HUES48 (cell line): Measurements from ENCODE around the gene TTC28.

Experiments used
- H3K27ac ChIP-seq: one replicate; pipeline ENCODE4 v1.7.0; 2013; ENCODE audit warnings: low read depth, low read length, inconsistent platforms
- H3K27me3 ChIP-seq: 2 replicates; pipeline ENCODE4 v1.6.1; 2013; ENCODE audit warnings: mild to moderate bottlenecking, low read length; ENCODE audit not compliant: control insufficient read depth, insufficient read depth
- H3K36me3 ChIP-seq: 2 replicates; pipeline ENCODE4 v1.6.1; 2013; ENCODE audit warnings: low read length; ENCODE audit not compliant: control insufficient read depth, insufficient read depth
- H3K4me1 ChIP-seq: 2 replicates; pipeline ENCODE4 v1.6.1; 2013; ENCODE audit warnings: mild to moderate bottlenecking, low read length; ENCODE audit not compliant: control insufficient read depth, insufficient read depth
- H3K4me3 ChIP-seq: 2 replicates; pipeline ENCODE4 v1.5.1; 2013; ENCODE audit warnings: mild to moderate bottlenecking, low read depth, low read length
- H3K9ac ChIP-seq: 2 replicates; pipeline ENCODE4 v1.6.1; 2013; ENCODE audit warnings: mild to moderate bottlenecking, low read depth, low read length, moderate library complexity
- H3K9me3 ChIP-seq: 2 replicates; pipeline ENCODE4 v1.6.1; 2013; ENCODE audit warnings: low read length; ENCODE audit not compliant: control insufficient read depth, insufficient read depth

TTC28 gene

GRCh38 chr22:27935897-27936296 is 743.7 kb downstream of the TTC28 start:
- Histone ChIP-seq H3K27me3 (no peaks in the 10 kb centered on the region), H3K4me1 (peaks cover 6% of the 10 kb centered on the region; the same call in 1 of the 2 replicates), H3K9me3 (no peaks in the 10 kb centered on the region), H3K4me3 (no peak overlapping the region), H3K36me3 (no peaks in the 10 kb centered on the region; the same call in none of the 2 replicates), H3K27ac (no peak overlapping the region), H3K9ac (no peak overlapping the region)

DNA sequence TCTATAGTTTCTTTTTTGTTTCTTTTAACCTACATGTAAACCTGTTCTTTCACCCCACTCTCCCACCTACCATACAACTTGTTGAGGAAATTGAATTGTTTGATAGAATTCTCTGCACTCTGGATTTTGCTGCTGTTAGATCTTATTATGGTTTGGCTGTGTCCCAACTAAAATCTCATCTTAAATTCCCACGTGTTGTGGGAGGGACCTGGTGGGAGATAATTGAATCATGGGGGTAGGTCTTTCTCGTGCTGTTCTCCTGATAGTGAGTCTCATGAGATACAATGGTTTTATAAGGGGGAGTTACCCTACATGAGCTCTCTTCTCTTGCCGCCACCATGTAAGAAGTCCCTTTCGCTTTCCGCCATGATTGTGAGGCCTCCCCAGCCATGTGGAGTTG is 745.6 kb downstream of the TTC28 start:
- no peaks in the 10 kb centered on the region for H3K27me3 ChIP-seq
- no peaks in the 10 kb centered on the region for H3K9me3 ChIP-seq
- no peaks in the 10 kb centered on the region; the same call in none of the 2 replicates for H3K36me3 ChIP-seq
- H3K4me1 ChIP-seq = peaks cover 20% of the 10 kb centered on the region
- H3K9ac ChIP-seq = no peak overlapping the region
- H3K27ac ChIP-seq = no peak overlapping the region
- no peak overlapping the region for H3K4me3 ChIP-seq

GRCh38 chr22:27933186-27933983 is 746.3 kb downstream of the TTC28 start:
- Histone ChIP-seq H3K36me3 (no peaks in the 10 kb centered on the region; the same call in none of the 2 replicates), H3K27me3 (no peaks in the 10 kb centered on the region), H3K9ac (no peak overlapping the region), H3K9me3 (no peaks in the 10 kb centered on the region), H3K4me1 (peaks cover 20% of the 10 kb centered on the region), H3K27ac (no peak overlapping the region), H3K4me3 (no peak overlapping the region)

DNA sequence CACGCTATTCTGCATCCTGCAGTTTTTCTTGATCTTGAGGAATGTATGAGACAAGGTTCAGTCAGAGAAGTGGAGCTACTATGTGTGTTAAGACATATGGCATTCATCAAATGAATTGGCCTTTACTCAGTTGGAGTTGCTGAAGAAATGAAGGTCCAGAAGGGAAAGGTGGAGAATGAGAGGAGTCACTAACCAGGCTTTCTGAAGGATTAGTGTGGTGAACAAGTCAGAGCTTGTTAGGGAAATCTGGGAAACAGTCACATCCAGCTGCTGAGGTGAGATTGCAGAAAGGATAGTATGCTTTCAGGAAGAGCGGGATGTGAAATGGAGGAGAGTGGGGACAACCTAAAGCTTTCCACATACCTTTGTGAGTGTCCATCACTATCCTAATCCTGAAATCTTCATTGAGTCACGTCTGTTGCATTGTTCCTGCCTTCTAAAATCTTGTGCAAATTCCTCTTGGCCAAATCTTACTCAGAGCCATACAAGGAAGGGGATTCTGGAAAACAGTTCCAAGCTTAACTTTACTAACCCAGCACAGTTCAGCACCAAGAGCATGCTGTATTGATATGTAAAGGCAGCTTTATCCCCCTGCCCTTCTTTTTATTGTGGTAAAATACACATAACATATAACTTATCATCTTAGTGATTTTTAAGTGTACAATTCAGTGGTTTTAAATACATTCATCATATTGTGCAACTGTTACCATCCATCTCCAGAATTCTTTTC is 749.1 kb downstream of the TTC28 start:
- no peaks in the 10 kb centered on the region; the same call in 1 of the 2 replicates for H3K36me3 ChIP-seq
- peak overlapping the region; percentile 43 for H3K27ac ChIP-seq
- H3K4me1 ChIP-seq = peaks cover 20% of the 10 kb centered on the region
- no peaks in the 10 kb centered on the region for H3K9me3 ChIP-seq
- no peak overlapping the region for H3K9ac ChIP-seq
- H3K4me3 ChIP-seq = no peak overlapping the region
- no peaks in the 10 kb centered on the region for H3K27me3 ChIP-seq
